ENCODE measurements around the gene PI4KB. TPM values are rescaled to one million over a fixed set of nuclear protein-coding genes. Genes with fewer than 3 reads are reported as not detected.

The PI4KB gene
- total and polyA plus RNA-seq, 4 donors: 14.2 to 27.1 (median 19.2) TPM

DNA sequence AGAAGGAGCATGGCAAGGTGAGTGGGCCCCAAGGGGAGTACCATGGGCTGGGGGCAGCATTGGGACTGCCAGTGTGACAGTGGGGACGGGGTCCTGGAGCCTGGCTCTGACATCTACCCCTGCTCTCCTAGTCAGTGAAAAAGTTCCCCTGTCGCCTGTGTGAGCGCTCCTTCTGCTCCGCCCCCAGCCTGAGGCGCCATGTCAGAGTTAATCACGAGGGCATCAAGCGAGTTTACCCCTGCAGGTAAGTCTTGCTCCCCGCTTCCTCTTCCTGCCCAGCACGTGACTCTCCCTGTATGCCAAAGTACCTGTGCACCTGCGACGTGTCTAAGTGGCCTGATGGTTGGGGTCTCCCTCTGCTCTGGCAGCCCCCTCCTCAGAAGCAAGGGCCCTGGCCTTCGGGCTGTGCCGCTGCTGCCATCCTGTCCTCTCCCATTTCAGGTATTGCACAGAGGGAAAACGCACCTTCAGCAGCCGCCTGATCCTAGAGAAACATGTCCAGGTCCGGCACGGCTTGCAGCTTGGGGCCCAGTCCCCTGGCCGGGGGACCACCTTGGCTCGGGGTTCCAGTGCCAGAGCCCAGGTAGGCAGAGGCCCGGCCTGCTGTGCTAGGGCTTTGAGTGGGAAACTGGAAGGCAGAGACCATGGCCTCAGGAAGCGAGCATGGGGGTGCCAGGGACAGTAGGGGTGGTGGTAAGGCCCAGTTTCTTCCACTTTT is 37.1 kb downstream of the PI4KB start:
- WGBS: 92% methylated on average over 21 of the region's 21 CpGs
- no peak for DNase-seq (ENCODE audit: low spot score)
- no peak for TF ChIP-seq JUND (IDR thresholded peaks at IDR 0.05)
- TF ChIP-seq, protein P1, sequence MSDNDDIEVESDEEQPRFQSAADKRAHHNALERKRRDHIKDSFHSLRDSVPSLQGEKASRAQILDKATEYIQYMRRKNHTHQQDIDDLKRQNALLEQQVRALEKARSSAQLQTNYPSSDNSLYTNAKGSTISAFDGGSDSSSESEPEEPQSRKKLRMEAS (IDR thresholded peaks at IDR 0.05): no peak
- no peak for TF ChIP-seq FOXA1 (IDR thresholded peaks at IDR 0.05)
- TF ChIP-seq, protein P2, sequence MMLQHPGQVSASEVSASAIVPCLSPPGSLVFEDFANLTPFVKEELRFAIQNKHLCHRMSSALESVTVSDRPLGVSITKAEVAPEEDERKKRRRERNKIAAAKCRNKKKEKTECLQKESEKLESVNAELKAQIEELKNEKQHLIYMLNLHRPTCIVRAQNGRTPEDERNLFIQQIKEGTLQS (IDR thresholded peaks at IDR 0.05): no peak
- no peak for TF ChIP-seq RXRA (IDR thresholded peaks at IDR 0.05)
- TF ChIP-seq, protein P3, sequence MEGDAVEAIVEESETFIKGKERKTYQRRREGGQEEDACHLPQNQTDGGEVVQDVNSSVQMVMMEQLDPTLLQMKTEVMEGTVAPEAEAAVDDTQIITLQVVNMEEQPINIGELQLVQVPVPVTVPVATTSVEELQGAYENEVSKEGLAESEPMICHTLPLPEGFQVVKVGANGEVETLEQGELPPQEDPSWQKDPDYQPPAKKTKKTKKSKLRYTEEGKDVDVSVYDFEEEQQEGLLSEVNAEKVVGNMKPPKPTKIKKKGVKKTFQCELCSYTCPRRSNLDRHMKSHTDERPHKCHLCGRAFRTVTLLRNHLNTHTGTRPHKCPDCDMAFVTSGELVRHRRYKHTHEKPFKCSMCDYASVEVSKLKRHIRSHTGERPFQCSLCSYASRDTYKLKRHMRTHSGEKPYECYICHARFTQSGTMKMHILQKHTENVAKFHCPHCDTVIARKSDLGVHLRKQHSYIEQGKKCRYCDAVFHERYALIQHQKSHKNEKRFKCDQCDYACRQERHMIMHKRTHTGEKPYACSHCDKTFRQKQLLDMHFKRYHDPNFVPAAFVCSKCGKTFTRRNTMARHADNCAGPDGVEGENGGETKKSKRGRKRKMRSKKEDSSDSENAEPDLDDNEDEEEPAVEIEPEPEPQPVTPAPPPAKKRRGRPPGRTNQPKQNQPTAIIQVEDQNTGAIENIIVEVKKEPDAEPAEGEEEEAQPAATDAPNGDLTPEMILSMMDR (IDR thresholded peaks at IDR 0.05; ENCODE audit: low read depth, low read length, missing input control): no peak
- TF ChIP-seq EGR1 (IDR thresholded peaks at IDR 0.05; ENCODE audit: low read depth in 2 of 2): no peak
- no peak for TF ChIP-seq HNF4G (IDR thresholded peaks at IDR 0.05)
- no peak for TF ChIP-seq YY1 (IDR thresholded peaks at IDR 0.05)
- no peak for TF ChIP-seq HNF4A (conservative IDR thresholded peaks at IDR 0.05)
- TF ChIP-seq NR2F2 (IDR thresholded peaks at IDR 0.05): no peak
- TF ChIP-seq FOXA2 (IDR thresholded peaks at IDR 0.05): no peak
- TF ChIP-seq SP1 (IDR thresholded peaks at IDR 0.05): no peak
- TF ChIP-seq RAD21 (IDR thresholded peaks at IDR 0.05): no peak
- TF ChIP-seq GABPA (IDR thresholded peaks at IDR 0.05 in 1 of 2, conservative IDR thresholded peaks at IDR 0.05 in 1 of 2): no peak
- Histone ChIP-seq H3K27me3 (ENCODE audit: control insufficient read depth in 4 of 4, insufficient read depth in 4 of 4, low read length in 3 of 4) (no peaks in the 10 kb centered on the region), H3K9ac (ENCODE audit: low read depth in 1 of 2, low read length in 2 of 2) (no peak overlapping the region), H3K36me3 (ENCODE audit: control insufficient read depth in 4 of 4, insufficient read depth in 3 of 4, low read depth in 1 of 4, low read length in 3 of 4) (peaks cover 29 to 86% (median 52%) of the 10 kb centered on the region in 4 donors), H3K4me3 (ENCODE audit: low read depth in 1 of 3, low read length in 3 of 3) (no peak overlapping the region), H3K27ac (ENCODE audit: low read depth in 1 of 2, low read length in 2 of 2) (no peak overlapping the region), H3K4me1 (ENCODE audit: control insufficient read depth in 4 of 4, insufficient read depth in 4 of 4, low read length in 3 of 4) (no peaks in the 10 kb centered on the region), H3K9me3 (ENCODE audit: control insufficient read depth in 4 of 4, low read length in 3 of 4) (no peaks in the 10 kb centered on the region)

DNA sequence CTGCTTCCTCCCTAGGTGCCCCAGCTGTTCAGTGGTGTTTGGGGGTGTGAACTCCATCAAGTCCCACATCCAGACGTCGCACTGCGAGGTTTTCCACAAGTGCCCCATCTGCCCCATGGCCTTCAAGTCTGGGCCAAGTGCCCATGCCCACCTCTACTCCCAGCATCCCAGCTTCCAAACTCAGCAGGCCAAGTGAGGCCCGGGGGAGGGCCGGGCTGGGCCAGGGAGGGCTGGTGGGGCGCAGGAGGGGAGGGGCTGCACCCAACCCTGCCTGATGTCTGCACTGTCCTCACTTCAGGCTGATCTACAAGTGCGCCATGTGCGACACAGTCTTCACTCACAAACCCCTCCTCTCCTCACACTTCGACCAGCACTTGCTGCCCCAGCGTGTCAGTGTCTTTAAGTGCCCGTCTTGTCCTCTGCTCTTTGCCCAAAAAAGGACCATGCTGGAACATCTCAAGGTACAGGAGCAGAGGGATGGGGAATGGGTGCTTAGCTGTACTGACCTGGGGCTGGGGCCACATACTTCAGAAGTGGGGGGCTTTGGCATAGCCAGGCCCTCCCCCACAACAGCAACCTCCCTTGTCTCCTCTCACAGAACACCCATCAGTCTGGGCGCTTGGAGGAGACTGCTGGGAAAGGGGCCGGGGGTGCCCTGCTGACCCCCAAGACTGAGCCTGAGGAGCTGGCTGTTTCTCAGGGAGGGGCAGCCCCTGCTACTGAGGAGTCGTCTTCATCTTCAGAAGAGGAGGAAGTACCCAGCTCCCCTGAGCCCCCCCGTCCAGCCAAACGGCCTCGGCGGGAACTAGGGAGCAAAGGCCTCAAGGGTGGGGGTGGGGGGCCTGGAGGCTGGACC is 37.9 kb downstream of the PI4KB start:
- H3K27ac ChIP-seq (ENCODE audit: low read depth in 1 of 2, low read length in 2 of 2): no peak overlapping the region
- H3K4me1 ChIP-seq (ENCODE audit: control insufficient read depth in 4 of 4, insufficient read depth in 4 of 4, low read length in 3 of 4): no peaks in the 10 kb centered on the region
- no peak for DNase-seq (ENCODE audit: low spot score)
- no peak overlapping the region for H3K9ac ChIP-seq (ENCODE audit: low read depth in 1 of 2, low read length in 2 of 2)
- 82% methylated on average over 18 of the region's 18 CpGs for WGBS
- TF ChIP-seq RXRA (IDR thresholded peaks at IDR 0.05) (no peak), TAF1 (conservative IDR thresholded peaks at IDR 0.05) (no peak), GABPA (IDR thresholded peaks at IDR 0.05 in 1 of 2, conservative IDR thresholded peaks at IDR 0.05 in 1 of 2) (no peak), SP1 (IDR thresholded peaks at IDR 0.05) (no peak)
- TF ChIP-seq, protein P1 (IDR thresholded peaks at IDR 0.05): no peak
- H3K4me3 ChIP-seq (ENCODE audit: low read depth in 1 of 3, low read length in 3 of 3): no peak overlapping the region
- H3K36me3 ChIP-seq (ENCODE audit: control insufficient read depth in 4 of 4, insufficient read depth in 3 of 4, low read depth in 1 of 4, low read length in 3 of 4): peaks cover 28 to 78% (median 44%) of the 10 kb centered on the region in 4 donors
- no peaks in the 10 kb centered on the region for H3K9me3 ChIP-seq (ENCODE audit: control insufficient read depth in 4 of 4, low read length in 3 of 4)
- no peaks in the 10 kb centered on the region for H3K27me3 ChIP-seq (ENCODE audit: control insufficient read depth in 4 of 4, insufficient read depth in 4 of 4, low read length in 3 of 4)
